HT1080 (cell line): ENCODE results near the gene FTL. TPM values are rescaled to one million over a fixed set of nuclear protein-coding genes. Genes with fewer than 3 reads are reported as not detected.

ENCODE experiments used
- small RNA-seq: library from RNA; depleted of rRNA; stranded (forward); fragments of <200 nt; gene quantifications from one replicate; pipeline ENCODE3, GENCODE V24; 2014
- total RNA-seq: library from RNA; depleted of rRNA; stranded (reverse); fragments of >200 nt; shearing (Covaris generic); gene quantifications from 2 replicates; pipeline ENCODE4 v1.2.3, GENCODE V29; 2014; rRNA removed

FTL gene
- total RNA-seq, 1 experiment from 2014 or later = 5,930 TPM

Small RNAs within 50 kb of the gene (small RNA-seq; reads per million reads assigned to genes)
- gene AC026803.1 = not detected
- not detected for gene MIR6798

Other genes with a start within 250 kb of the FTL start
- 0.35 TPM in 1 of 2 replicates, not detected in the other for gene MAMSTR, start 245.6 kb upstream of the FTL start, total RNA-seq
- gene RASIP1, start 224.7 kb upstream of the FTL start, total RNA-seq = not detected in 2 replicates
- not detected in 2 replicates for gene IZUMO1, start 218.4 kb upstream of the FTL start, total RNA-seq
- gene FUT1, start 212.7 kb upstream of the FTL start, total RNA-seq = 0.10 TPM in 1 of 2 replicates, not detected in the other
- gene FGF21, start 209.8 kb upstream of the FTL start, total RNA-seq = not detected in 2 replicates
- gene BCAT2, start 154.3 kb upstream of the FTL start, total RNA-seq = 54.2 and 60.6 TPM in 2 replicates
- not detected in 2 replicates for gene HSD17B14, start 128.8 kb upstream of the FTL start, total RNA-seq
- 0.31 TPM in 1 of 2 replicates, not detected in the other for gene PLEKHA4, start 96.7 kb upstream of the FTL start, total RNA-seq
- 44.3 and 49.4 TPM in 2 replicates for gene PPP1R15A, start 92.9 kb upstream of the FTL start, total RNA-seq
- not detected in 2 replicates for gene TULP2, start 66.6 kb upstream of the FTL start, total RNA-seq
- 107 and 146 TPM in 2 replicates for gene NUCB1, start 65.0 kb upstream of the FTL start, total RNA-seq
- gene DHDH, start 31.6 kb upstream of the FTL start, total RNA-seq = 0.57 TPM in 1 of 2 replicates, not detected in the other
- gene BAX, start 10.4 kb upstream of the FTL start, total RNA-seq = 198 and 273 TPM in 2 replicates
- 35.2 and 46.1 TPM in 2 replicates for gene GYS1, start 28.0 kb downstream of the FTL start, total RNA-seq
- 498 and 522 TPM in 2 replicates for gene RUVBL2, start 28.6 kb downstream of the FTL start, total RNA-seq
- gene LHB, start 51.8 kb downstream of the FTL start, total RNA-seq = not detected in 2 replicates
- not detected in 2 replicates for gene CGB3, start 59.0 kb downstream of the FTL start, total RNA-seq
- 0.71 TPM in 1 of 2 replicates, not detected in the other for gene CGB2, start 66.6 kb downstream of the FTL start, total RNA-seq
- not detected in 2 replicates for gene CGB1, start 71.6 kb downstream of the FTL start, total RNA-seq
- gene CGB5, start 78.5 kb downstream of the FTL start, total RNA-seq = 0.16 and 0.67 TPM in 2 replicates
- 5.8 and 11.3 TPM in 2 replicates for gene CGB8, start 83.8 kb downstream of the FTL start, total RNA-seq
- gene CGB7, start 92.4 kb downstream of the FTL start, total RNA-seq = 0.10 and 0.61 TPM in 2 replicates
- gene NTF4, start 99.5 kb downstream of the FTL start, total RNA-seq = not detected in 2 replicates
- gene KCNA7, start 107.4 kb downstream of the FTL start, total RNA-seq = not detected in 2 replicates
- gene SNRNP70, start 120.1 kb downstream of the FTL start, total RNA-seq = 265 and 348 TPM in 2 replicates
- gene LIN7B, start 149.1 kb downstream of the FTL start, total RNA-seq = 2.6 and 3.2 TPM in 2 replicates
- gene C19orf73, start 153.8 kb downstream of the FTL start, total RNA-seq = 1.6 and 2.1 TPM in 2 replicates
- gene PPFIA3, start 154.2 kb downstream of the FTL start, total RNA-seq = 5.0 and 9.3 TPM in 2 replicates
- not detected in 2 replicates for gene HRC, start 190.1 kb downstream of the FTL start, total RNA-seq
- gene TRPM4, start 192.5 kb downstream of the FTL start, total RNA-seq = 7.5 and 8.6 TPM in 2 replicates